GM21423 (cell line): ENCODE data around the gene PFDN5.
A peak's percentile ranks its signal among the peaks of the same experiment; 100 is the strongest.
"Not testable (repeated sequence)": the region's sequence is repeated elsewhere in the genome, so short reads cannot be mapped to it uniquely, and the experiment has no call there.

Experiments used
- ATAC-seq: cut with Tn5 transposase; IDR thresholded peaks from one replicate; pipeline ENCODE4 v1.9.1; 2021; ENCODE audit warnings: mild to moderate bottlenecking, moderate library complexity; ENCODE audit not compliant: unreplicated experiment

Gene PFDN5

DNA sequence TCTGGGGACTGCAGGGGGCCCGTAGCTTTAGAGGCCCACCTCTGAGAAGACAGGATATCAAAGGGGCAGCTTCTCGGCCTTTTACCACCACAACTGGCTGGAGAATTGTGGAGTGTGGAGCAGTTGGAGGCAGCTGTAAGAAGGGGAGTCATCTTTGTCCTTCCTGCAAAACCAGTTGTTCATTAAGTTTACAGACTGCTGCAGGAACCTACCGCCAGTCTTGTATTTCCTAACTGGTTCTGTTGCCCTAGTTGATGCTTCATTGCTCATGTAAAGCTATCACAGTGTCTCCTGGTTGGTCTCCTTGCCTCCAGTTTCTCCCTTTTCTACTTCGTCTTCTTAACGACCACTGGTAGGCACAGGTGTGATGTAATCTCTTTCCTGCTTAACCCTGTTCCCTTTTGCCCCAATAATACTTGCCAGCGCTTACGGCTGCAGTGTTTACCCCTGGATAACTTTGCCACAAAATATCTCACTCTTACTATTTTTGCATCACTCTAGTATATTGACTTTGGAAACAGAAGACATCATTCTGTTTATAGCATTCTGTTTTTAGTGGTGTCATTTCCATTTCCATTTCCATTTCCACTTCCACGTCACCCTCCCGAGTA, 15.3 kb upstream of the PFDN5 start:
- no peak for ATAC-seq

DNA sequence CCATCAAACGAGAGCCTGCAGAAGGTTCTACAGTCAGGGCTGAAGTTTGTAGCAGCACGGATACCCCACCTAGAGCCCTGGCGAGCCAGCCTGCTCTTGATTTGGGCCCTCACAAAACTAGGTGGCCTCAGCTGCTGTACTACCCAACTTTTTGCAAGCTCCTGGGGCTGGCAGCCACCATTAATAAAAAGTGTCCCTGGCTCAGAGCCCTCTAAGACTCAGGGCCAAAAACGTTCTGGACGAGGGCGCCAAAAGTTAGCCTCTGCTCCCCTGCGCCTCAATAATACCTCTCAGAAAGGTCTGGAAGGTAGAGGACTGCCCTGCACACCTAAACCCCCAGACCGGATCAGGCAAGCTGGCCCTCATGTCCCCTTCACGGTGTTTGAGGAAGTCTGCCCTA, 8.9 kb upstream of the PFDN5 start:
- ATAC-seq = no peak

DNA sequence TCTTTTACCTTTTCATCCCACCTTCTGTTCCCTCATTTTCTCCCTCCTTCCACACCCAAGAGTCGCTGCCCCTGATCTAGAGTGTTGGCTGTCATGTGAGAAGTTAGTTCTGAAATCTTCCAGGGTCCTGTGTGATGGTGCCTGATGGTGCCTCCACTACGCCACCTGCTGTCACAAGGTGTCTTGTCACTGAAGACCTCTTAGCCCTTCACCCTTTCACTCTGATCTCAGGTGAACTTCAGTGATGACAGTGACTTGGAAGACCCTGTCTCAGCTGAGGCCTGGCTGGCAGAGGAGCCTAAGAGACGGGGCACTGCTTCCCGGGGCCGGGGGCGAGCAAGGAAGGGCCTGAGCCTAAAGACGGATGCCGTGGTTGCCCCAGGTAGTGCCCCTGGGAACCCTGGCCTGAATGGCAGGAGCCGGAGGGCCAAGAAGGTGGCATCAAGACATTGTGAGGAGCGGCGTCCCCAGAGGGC, 7.6 kb upstream of the PFDN5 start:
- no peak for ATAC-seq

DNA sequence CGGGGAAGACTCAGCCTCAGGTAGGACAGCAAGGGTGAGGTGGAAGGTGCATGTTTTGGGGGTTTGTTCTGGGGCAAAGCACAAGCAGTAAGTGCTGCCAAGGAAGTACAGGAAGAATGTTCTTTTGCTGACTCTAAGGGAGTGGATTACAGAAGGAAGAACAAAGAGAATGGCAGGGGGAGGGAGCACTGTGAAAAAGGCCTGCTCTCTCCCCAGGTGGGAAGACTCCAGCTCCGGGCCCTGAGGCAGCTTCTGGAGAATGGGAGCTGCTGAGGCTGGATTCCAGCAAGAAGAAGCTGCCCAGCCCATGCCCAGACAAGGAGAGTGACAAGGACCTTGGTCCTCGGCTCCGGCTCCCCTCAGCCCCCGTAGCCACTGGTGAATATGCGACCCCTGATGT, 7.0 kb upstream of the PFDN5 start:
- no peak for ATAC-seq

DNA sequence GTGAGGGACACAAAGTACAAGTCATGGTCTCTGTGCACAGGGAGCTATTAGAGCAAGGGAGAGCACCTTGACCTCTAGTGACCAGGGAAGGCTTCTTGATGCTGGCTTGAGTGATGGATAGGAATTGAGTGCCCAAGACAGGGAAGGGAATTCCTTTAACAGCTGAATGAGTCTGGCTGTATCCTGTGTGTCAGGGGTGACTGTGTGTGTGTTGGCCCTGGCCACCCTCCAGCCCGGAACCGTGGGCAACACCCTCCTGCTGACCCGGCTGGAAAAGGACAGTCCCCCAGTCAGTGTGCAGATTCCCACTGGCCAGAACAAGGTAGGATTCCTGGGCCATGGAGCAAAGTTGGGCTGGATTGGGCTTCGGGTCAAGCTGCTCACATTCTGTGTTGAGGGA, 5.5 kb upstream of the PFDN5 start:
- ATAC-seq = no peak

DNA sequence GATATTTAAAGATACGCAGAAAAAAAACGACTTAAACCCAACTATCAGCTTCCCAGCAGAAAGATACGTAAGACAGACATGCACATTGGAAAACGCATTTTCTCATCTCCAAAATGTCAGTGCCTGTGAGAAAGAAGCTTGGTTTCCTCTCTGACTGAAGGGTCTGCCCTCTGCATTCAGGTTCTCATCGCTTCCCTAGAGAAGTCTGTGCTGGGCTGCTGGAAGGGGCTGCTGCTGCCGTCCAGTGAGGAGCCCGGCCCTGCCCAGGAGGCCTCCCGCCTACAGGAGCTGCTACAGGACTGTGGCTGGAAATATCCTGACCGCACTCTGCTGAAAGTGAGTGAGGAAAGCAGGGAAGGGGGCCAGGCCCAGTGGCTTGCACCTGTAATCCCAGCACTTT, 4.7 kb upstream of the PFDN5 start:
- ATAC-seq = no peak

GRCh38 chr12:53292426-53292825, 2.9 kb upstream of the PFDN5 start:
- no peak for ATAC-seq

DNA sequence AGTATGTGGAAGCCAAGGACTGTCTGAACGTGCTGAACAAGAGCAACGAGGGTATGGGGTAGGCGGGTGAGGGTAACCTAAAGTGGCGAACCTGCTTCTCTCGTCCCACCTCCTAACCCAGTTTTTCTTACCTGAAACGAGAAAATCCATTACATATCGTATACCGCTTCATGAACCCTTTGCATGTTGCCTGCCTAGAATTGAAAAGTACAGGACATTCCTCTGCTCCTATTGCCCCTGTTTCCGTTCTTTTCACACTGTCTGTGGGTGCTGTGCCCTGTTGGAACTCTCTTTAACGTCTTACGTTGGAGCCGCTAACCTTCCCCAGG, 513 bp downstream of the PFDN5 start:
- no peak for ATAC-seq

- not testable (repeated sequence) for ATAC-seq
These were observed 1.8 kb downstream of the PFDN5 start for GRCh38 chr12:53297106-53297505.

GRCh38 chr12:53298164-53298563, 2.8 kb downstream of the PFDN5 start:
- no peak for ATAC-seq

GRCh38 chr12:53299101-53299453, 3.7 kb downstream of the PFDN5 start:
- no peak for ATAC-seq

DNA sequence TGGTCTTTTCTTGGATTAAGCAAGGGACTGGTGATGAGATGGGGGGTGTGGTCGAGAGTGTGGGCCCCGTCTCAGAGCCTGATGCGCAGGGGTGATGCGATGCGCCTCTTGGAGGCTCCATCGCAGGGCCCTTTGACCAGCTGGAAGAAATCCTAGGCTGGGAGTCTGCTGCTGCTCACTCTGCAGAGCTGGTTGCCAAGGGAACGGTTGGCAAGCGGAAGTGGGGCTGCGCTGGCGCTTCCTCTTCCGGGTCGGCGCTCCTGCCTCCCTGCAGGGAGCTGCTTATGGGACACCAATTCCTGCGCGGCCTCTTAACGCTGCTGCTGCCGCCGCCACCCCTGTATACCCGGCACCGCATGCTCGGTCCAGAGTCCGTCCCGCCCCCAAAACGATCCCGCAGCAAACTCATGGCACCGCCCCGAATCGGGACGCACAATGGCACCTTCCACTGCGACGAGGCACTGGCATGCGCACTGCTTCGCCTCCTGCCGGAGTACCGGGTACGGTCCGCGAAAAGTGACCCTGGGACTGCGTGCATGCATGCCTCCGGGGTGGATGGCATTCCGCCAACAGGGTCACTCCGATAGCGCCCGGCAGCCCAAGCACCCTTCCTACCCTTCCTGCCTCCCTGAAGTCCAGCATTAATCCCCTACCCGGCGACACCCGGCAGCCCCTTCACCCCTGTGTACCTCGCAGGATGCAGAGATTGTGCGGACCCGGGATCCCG, 4.3 kb downstream of the PFDN5 start, which contains the start of gene MYG1:
MYG1 (plus strand) TSS at position 242 of the 727 bp plus-strand sequence; CDS start at position 285, 43 bp downstream.
- peak; percentile 72 for ATAC-seq

DNA sequence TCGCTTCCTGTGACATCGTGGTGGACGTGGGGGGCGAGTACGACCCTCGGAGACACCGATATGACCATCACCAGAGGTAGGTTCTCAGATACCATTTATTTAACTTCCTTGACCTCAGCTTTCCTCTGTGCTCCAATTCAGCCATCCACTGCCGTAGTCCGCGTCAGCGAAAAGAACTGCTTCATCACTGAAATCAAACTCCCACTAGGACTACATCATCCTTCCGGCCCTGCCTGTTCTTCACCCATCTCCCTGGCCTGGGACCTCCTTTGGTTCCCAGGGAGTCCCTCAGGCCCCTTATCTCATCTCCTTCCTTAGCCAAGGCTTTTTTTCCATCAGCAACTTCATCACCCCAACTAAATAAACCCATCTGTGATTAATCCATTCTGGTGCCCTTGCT, 4.8 kb downstream of the PFDN5 start:
- ATAC-seq = no peak

GRCh38 chr12:53302903-53303302, 7.6 kb downstream of the PFDN5 start:
- no peak for ATAC-seq

DNA sequence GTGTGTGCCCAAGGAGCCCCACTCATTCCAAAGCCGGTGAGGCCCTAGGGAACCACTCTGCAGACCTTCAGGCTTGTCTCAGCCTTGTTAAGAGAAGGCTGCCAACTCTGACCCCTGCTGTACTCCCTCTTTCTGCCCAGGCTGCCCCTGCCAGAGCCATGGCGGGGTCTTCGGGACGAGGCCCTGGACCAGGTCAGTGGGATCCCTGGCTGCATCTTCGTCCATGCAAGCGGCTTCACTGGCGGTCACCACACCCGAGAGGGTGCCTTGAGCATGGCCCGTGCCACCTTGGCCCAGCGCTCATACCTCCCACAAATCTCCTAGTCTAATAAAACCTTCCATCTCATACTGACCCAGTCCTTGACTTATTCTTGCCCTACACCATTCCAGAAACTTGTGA, 11.5 kb downstream of the PFDN5 start:
- no peak for ATAC-seq

- no peak for ATAC-seq
These were observed 12.9 kb downstream of the PFDN5 start for GRCh38 chr12:53308276-53308675.

DNA sequence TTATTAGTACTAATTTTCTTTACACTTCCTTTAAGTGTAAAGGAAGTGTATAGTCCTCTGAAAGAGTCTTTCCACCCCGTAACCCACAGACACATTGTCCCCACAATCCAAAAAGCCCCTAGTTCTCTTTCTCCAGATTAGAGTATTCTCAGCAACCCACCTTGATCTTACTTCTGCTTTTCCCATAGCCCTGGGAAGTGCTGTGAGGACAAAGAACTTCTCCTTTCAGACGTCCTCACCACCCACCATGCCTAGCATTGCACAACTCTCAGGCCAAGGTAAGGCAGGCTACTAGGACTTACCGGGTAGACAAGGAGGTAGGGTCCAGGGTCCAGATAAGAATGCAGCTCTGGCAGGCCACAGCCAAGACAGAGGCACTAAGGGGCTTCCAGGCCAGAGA, 18.7 kb downstream of the PFDN5 start:
- no peak for ATAC-seq

DNA sequence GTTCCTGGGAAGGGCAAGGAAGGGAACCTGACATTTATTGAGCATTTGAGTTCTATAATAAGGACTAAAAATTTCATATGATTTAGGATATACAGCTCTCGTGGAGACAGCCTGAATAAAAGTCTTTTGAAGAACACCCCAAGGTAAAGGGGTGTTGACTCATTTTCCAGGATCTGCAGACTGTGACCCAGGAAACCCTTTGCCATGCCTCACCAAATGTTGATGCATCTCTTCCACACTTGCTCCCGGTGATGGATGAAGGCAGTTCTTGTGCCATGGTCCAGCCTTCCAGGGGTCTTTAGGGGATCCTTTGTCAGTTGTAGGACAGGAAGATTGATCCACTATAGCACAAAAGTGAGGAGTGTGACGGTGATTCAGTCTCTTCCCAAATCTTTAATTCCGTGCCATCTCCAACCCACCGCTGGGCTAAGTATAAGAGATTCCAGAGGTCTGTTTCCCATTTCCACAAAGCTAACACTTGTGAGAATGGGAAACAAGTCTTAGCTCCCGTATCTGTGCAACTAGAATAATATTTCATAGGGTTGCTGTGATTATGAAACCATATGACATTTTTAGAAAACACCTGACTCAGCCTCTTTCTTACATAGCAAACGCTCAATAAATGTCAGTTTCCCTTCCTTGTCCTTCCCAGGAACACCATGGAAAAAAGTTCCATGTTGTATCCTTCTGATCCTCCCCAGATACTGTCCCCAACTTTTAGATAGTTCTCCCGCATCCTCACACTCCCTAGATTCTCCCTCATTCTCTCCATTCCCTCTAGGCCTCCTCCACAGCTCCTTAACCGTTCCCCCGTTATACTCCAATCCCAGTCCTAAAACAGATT, 25.2 kb downstream of the PFDN5 start:
- no peak for ATAC-seq

DNA sequence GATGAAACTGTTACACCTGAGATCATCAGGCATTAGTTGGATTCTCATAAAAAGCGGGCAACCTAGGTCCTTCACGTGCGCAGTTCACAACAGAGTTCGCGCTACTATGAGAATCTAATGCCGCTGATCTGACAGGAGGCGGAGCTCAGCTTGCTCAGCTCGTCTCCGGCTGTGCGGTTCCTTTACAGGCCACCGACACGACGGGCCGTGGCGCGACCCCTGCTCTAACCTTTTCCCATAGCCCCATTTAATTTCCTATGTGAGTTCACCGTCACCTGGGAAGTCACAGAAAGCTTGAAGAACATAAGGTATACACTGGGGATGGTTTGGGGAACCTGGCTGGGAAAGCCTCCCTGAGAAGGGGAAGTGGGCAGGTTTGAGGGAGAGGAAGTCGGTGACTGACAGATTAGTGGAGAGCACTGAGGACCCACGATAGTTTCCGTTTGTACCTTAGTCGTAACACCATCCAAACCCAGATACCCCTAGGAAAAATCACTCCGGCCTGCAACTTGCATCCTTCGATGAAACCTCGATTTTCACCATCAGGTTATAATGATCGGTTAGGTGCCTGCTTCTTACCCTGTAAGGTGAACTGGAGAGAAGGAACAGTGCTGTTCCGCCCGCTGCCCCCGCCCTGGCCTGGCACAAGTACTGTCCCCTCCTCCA, 28.9 kb downstream of the PFDN5 start:
- peak; percentile 31 for ATAC-seq

DNA sequence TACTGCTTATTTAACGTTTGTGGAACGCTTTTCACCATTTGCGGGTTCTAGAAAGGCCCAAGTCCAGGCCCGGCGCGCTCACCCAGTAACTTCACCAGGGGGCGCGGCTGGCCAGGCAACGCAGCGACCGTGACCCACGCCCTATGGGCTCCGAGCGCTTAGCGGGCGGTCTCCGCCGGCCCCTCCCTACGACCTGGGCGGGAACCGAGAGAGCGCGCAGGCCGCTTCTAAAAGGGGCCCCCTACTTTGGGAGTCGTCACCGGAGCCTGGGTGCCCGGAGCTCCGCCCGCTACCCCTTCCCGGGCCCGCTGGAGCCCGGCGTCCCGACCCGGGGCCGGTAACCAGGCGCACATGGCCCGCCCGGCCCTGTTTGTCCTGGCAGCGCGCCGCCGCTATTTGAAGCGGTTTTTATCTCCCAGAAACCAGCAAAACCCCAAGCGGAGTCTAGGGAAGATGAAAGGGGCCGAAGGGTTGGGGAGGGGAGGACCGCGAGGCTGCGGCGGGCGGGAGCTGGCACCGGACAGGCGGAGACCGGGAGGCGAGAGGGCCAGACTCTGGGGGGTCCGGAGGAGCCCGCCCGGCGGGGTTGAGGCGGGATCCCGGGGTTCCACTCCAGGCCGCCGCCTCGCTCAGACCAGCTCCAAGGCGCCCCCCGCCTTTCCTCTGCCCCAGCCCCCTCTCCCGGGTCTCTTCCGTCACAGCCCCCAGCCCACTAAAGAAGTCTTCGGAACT, 29.6 kb downstream of the PFDN5 start:
- peak; percentile 48 for ATAC-seq
